ENCODE data around the gene SPESP1.

DNA sequence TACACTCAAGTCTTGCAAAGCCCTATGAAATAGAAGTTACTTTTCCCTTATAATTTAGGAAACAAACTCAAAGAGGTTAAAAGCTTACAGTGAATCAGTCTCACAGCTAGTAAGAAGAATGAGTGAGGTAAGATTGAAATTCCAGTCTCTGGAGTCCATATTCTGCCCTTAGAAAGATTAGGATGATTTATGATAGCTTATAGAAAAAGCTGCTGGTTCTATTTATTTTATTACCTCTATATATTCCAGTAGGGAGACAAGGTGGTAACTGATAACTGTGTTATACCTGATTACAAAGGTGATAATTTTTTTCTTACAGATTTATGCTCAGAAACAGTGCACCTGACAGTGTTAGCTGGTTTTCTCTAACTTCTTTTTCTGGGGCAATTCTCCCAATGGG is 34.1 kb upstream of the SPESP1 start:
- TF ChIP-seq CTCF (IDR thresholded peaks at IDR 0.05) (no peak), POLR2AphosphoS5 (IDR thresholded peaks at IDR 0.05; ENCODE audit: insufficient read depth in 1 of 2, low read depth in 1 of 2) (no peak), POLR2A (IDR thresholded peaks at IDR 0.05) (no peak)
